ENCODE measurements around the gene ERRFI1.

Gene ERRFI1

GRCh38 chr1:8002329-8002910, 23.7 kb downstream of the ERRFI1 start:
- DNase-seq: no peak

GRCh38 chr1:7995437-7995836, 30.7 kb downstream of the ERRFI1 start:
- DNase-seq: no peak

GRCh38 chr1:7994827-7995226, 31.3 kb downstream of the ERRFI1 start:
- no peak for DNase-seq

GRCh38 chr1:7993593-7994479, 32.3 kb downstream of the ERRFI1 start:
- no peak for DNase-seq

GRCh38 chr1:7992885-7993284, 33.2 kb downstream of the ERRFI1 start:
- no peak for DNase-seq

GRCh38 chr1:7991504-7992440, 34.3 kb downstream of the ERRFI1 start:
- DNase-seq: no peak

GRCh38 chr1:7989762-7990428, 36.2 kb downstream of the ERRFI1 start:
- DNase-seq: no peak

- no peak for DNase-seq
These were observed 37.5 kb downstream of the ERRFI1 start for GRCh38 chr1:7988576-7988975.

GRCh38 chr1:7987528-7987927, 38.6 kb downstream of the ERRFI1 start:
- no peak for DNase-seq

GRCh38 chr1:7985851-7986612, 40.1 kb downstream of the ERRFI1 start:
- no peak for DNase-seq

- DNase-seq: no peak
These were observed 41.3 kb downstream of the ERRFI1 start for GRCh38 chr1:7984811-7985210.

GRCh38 chr1:7983086-7983778, 42.9 kb downstream of the ERRFI1 start:
- DNase-seq: no peak

- no peak for DNase-seq
These were observed 45.1 kb downstream of the ERRFI1 start for GRCh38 chr1:7980984-7981383.

- peak; percentile 63 to 67 for DNase-seq
These were observed 50.8 kb downstream of the ERRFI1 start for GRCh38 chr1:7975212-7975865.

GRCh38 chr1:7973086-7973485, 53.0 kb downstream of the ERRFI1 start:
- no peak for DNase-seq

GRCh38 chr1:7972285-7972684, 53.8 kb downstream of the ERRFI1 start:
- no peak for DNase-seq

- DNase-seq: no peak
These were observed 55.1 kb downstream of the ERRFI1 start for GRCh38 chr1:7971024-7971423.

GRCh38 chr1:7970246-7970645, 55.9 kb downstream of the ERRFI1 start:
- DNase-seq: no peak

GRCh38 chr1:7967651-7968050, 58.5 kb downstream of the ERRFI1 start:
- no peak for DNase-seq

- no peak for DNase-seq
These were observed 58.9 kb downstream of the ERRFI1 start for GRCh38 chr1:7967196-7967595.

GRCh38 chr1:7964476-7964875, 61.6 kb downstream of the ERRFI1 start:
- DNase-seq: no peak
